Measurements from ENCODE around the gene RGS3.

Gene RGS3

DNA sequence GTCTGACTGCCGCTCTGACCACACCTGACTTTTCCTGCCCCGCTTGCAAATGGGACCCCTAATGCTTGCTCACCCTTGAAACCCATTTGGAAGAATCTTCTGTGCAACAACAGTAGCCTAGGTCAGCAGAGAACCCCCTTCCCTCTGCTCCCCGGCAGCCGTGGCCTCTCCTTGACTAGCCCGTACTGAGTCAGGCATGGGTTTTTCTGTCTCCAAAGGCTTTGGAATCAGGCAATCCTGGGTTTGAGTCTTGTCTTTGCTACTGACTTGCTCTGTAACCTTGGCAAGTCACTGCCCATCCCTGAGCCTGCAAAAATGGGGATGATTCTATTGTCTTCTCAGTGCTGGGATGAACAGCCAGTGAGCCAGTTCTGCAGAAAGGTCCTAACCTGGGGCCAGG, 135.4 kb downstream of the RGS3 start:
- no peak for DNase-seq (ENCODE audit: low read depth)
- no peak for TF ChIP-seq CTCF (IDR thresholded peaks at IDR 0.05; ENCODE audit: low read depth, low read length, missing control alignments)
- H3K4me3 ChIP-seq (ENCODE audit: low read depth, low read length) = no peak overlapping the region

GRCh38 chr9:113599646-113600022, 136.1 kb downstream of the RGS3 start:
- TF ChIP-seq CTCF (IDR thresholded peaks at IDR 0.05; ENCODE audit: low read depth, low read length, missing control alignments) = no peak
- no peak overlapping the region for H3K4me3 ChIP-seq (ENCODE audit: low read depth, low read length)
- DNase-seq (ENCODE audit: low read depth) = no peak

- DNase-seq (ENCODE audit: low read depth) = no peak
- H3K4me3 ChIP-seq (ENCODE audit: low read depth, low read length) = no peak overlapping the region
Measured at GRCh38 chr9:113600023-113600823, 136.7 kb downstream of the RGS3 start.

DNA sequence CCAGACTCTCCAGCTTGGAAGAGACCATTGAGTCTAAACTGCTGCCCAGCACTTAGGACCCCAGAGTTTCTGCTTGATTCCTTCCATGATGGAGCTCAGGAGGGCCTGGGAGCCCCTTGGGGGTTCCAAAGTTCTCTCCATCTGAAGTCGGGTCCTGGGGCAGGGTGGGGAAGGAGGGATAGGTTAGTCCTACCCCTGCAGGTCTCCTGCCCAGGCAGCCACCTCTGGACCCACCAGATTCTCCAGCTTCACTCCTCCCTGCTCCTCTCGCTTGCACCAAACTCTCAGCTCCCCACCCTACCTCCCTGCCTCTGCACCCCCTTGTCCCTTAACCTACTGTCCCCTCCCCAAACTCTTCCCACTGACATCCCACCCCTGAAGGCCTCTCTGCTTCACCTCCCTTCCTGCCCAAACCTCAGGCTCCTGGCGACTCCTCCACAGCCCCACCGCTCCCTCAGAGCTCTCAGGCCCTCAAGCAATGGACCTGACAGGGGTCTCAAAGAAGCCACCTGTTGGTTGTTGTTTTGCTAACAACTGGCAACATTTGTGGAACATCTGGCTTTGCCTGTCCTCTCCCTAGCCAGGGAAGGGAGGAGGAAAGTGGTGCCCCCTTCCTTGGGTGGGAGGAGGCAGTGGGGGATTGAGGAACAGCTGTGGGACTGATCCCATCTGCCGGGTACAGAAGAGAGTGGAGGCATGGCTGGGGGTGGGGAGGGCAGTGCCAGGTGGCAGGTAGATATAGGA, 137.5 kb downstream of the RGS3 start:
- no peak for DNase-seq (ENCODE audit: low read depth)
- no peak for TF ChIP-seq CTCF (IDR thresholded peaks at IDR 0.05; ENCODE audit: low read depth, low read length, missing control alignments)
- H3K4me3 ChIP-seq (ENCODE audit: low read depth, low read length) = no peak overlapping the region

More at GRCh38 chr9:113600023-113600823, 136.7 kb downstream of the RGS3 start:
- no peak for TF ChIP-seq CTCF (IDR thresholded peaks at IDR 0.05; ENCODE audit: low read depth, low read length, missing control alignments)

GRCh38 chr9:113601656-113602055, 138.1 kb downstream of the RGS3 start:
- TF ChIP-seq CTCF (IDR thresholded peaks at IDR 0.05; ENCODE audit: low read depth, low read length, missing control alignments) = no peak
- H3K4me3 ChIP-seq (ENCODE audit: low read depth, low read length) = no peak overlapping the region
- DNase-seq (ENCODE audit: low read depth) = no peak

- no peak for DNase-seq (ENCODE audit: low read depth)
- no peak for TF ChIP-seq CTCF (IDR thresholded peaks at IDR 0.05; ENCODE audit: low read depth, low read length, missing control alignments)
- no peak overlapping the region for H3K4me3 ChIP-seq (ENCODE audit: low read depth, low read length)
Measured at GRCh38 chr9:113602126-113603047, 138.9 kb downstream of the RGS3 start.

Measured in GM12864 (cell line).